ENCODE results near the gene MYO9B.

Gene MYO9B

DNA sequence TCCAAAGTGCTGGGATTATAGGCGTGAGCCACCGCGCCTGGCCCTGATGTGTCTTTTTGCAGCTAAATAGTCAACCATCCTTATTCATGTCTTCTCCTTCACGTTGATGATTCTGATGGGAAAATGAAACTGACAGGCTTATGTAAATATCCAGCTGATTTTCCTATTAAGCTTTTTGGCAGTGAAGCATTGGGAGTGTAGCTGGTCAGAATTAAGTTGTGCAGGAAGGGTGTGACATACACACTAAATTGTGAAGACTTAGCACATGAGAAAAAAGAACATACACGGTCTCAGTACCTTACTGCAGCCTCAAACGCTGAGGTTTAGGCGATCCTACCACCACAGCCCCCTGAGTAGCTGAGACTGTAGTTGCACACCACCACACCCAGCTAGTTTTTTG lies 89.1 kb downstream of the MYO9B start:
- no peak overlapping the region for H3K27ac ChIP-seq
- TF ChIP-seq, protein P1, sequence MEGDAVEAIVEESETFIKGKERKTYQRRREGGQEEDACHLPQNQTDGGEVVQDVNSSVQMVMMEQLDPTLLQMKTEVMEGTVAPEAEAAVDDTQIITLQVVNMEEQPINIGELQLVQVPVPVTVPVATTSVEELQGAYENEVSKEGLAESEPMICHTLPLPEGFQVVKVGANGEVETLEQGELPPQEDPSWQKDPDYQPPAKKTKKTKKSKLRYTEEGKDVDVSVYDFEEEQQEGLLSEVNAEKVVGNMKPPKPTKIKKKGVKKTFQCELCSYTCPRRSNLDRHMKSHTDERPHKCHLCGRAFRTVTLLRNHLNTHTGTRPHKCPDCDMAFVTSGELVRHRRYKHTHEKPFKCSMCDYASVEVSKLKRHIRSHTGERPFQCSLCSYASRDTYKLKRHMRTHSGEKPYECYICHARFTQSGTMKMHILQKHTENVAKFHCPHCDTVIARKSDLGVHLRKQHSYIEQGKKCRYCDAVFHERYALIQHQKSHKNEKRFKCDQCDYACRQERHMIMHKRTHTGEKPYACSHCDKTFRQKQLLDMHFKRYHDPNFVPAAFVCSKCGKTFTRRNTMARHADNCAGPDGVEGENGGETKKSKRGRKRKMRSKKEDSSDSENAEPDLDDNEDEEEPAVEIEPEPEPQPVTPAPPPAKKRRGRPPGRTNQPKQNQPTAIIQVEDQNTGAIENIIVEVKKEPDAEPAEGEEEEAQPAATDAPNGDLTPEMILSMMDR (conservative IDR thresholded peaks at IDR 0.05), result no peak

DNA sequence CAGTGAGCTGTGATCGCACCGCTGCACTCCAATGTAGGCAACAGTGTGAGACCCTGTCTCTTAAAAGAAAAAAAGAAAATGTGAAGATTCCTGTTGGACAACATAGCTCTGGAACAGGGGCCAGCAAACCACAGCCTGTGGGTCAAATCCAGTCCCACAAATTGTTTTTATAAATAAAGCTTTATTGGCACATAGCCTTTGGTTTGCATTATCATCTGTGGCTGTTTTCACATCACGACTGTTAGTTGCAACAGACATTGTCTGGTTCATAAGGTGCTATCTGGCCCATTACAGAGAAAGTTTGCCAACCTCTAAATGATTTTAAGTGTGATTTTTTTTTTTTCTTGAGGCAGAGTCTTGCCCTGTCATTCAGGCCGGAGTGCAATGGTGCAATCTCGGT lies 90.1 kb downstream of the MYO9B start:
- H3K27ac ChIP-seq, result no peak overlapping the region
- TF ChIP-seq, protein P1 (conservative IDR thresholded peaks at IDR 0.05), result no peak

DNA sequence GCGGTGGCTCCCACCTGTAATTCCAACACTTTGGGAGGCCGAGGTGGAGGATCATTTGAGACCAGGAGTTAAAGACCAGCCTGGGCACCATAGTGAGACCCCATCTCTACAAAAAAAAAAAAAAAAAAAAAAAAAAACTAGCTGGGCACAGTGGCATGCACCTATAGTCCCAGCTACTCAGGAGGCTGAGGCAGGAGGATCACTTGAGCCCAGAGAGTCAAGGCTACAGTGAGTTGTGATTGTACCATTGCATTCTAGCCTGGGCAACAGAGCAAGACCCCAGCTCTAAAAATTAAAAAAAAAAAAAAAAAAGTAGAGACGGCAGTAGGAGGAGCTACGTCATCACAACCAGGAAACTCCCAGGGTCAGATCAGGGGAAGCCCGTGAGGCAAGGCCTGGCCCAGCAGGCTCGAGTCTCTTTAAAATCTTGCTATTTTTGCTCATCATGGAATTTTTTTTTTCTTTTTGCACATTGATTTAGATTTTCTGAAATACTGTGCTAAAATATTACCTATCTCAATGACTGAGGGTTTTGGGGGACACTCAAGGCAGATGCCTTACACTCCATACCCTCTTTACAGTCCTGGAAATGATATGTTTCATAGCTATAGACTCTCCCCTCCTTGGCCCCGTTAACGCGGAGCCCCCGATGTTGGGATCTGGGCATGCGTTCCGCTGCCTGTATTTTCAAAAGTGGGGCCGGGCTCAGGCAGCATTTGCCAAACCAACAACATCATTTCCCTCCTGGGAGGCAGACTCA lies 95.1 kb downstream of the MYO9B start:
- TF ChIP-seq, protein P1 (conservative IDR thresholded peaks at IDR 0.05), result no peak
- no peak overlapping the region for H3K27ac ChIP-seq

DNA sequence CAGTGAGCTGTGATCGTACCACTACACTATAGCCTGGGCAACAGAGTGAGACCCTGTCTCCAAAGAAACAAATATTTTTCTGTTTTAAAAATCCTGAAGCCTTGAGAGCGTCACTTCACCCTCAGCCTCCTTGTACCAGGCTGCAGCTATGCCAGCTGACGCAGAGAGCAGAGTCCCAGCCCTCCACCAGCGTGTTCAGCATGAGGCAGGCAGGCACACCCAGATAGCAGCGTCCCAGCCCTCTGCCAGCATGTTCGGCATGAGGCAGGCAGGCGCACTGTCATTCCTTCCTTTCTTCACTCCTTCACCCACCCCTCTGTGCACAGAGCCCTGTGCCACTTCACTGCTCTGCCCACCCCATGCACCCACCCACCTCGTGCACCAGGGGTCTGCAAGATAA lies 96.3 kb downstream of the MYO9B start:
- TF ChIP-seq, protein P1 (conservative IDR thresholded peaks at IDR 0.05), result no peak
- no peak overlapping the region for H3K27ac ChIP-seq

DNA sequence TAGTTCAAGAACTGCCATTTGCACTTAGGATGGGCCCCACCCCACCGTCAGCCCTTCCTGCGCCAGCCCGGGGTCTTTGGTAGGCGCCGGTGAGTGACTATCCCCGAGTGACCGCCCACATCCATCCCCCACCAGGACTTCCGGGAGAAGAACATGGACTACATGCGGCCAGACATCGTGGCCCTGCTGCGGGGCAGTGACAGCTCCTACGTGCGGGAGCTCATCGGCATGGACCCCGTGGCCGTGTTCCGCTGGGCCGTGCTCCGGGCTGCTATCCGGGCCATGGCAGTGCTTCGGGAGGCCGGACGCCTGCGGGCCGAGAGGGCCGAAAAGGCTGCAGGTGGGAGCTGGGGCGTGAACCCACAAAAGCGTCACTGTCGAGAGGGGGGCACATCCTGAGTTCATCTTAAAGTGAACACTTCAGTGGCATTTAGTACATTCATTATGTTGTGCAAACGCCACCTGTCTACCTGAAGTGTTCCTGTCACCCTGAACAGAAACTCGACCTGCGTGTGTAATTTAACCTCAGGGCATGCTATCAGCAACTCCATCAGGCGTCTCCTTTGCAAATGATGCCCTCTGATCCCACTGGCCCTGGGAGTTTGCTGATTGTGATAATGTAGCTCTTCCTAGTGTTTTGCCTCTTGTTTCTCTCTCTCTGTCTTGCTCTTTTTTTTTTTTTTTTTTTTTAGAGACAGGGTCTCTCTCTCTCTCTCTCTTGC lies 97.2 kb downstream of the MYO9B start:
- TF ChIP-seq, protein P1 (conservative IDR thresholded peaks at IDR 0.05), result peak; percentile 31; the same call in 1 of the 2 replicates
- peak overlapping the region; percentile 18; the same call in 1 of the 2 replicates for H3K27ac ChIP-seq

DNA sequence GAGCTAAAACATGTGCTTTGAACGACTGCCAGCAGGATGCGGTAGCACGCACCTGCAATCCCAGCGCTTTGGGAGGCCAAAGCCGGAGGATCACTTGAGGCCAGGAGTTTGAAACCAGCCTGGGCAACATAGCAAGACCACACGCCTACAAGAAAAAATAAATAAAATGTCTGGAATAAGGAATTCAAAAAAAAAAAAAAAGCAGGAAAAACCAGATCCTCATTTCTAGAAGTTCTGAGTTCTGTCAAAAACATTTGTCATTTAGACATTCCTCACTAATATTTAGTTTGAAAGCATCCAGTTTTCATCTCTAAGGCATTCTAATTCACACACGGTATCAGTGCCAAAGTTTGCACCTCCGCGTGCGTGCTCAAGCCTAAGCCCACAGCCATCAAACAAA lies 102.7 kb downstream of the MYO9B start:
- TF ChIP-seq, protein P1 (conservative IDR thresholded peaks at IDR 0.05), result no peak
- H3K27ac ChIP-seq, result no peak overlapping the region

DNA sequence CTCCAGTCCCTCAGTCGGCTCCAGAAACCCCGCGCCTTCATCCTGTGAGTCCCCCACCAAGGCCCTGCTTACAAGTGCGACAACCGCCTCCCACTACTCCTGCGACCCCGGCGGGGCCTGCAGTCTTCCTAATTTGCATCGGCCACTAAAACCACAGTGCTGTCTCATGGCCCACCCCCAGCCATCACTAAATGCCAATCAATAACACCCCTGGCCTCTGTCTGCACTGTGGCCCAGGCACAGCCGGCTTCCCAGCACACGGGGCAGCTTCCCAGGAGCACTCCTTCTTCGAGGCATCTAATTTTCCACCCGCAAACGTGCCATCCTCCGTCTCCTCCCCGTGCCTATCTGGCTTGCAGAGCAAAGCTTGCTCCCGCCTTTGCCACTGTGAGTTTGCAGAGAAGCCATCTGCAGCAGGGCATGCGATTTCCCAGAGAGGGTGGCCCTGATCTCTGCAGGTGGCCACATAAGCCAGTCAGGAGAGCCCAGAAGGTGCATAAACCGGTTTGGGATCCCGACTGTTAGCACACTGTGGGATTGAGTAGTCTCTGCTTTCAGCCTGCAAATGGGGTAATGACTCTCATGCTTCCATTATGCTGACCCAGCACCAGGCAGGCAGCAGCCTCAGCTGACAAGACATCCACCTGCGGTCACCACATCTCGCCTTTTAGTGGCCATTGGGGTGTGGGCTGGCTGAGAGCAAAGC lies 105.6 kb downstream of the MYO9B start:
- no peak overlapping the region for H3K27ac ChIP-seq
- TF ChIP-seq, protein P1 (conservative IDR thresholded peaks at IDR 0.05), result no peak

All from VCaP (cell line).